GM21528 (cell line): ENCODE data around the gene CPLX3.
A peak's percentile ranks its signal among the peaks of the same experiment; 100 is the strongest.

Experiments
- ATAC-seq: cut with Tn5 transposase; IDR thresholded peaks from one replicate; pipeline ENCODE4 v1.9.1; 2021; ENCODE audit warnings: mild to moderate bottlenecking, moderate library complexity; ENCODE audit not compliant: unreplicated experiment, low FRiP score

Gene CPLX3

GRCh38 chr15:74788042-74788682, 38.3 kb upstream of the CPLX3 start:
- ATAC-seq = peak; percentile 0

GRCh38 chr15:74788683-74789151, 37.7 kb upstream of the CPLX3 start:
- peak; percentile 33 for ATAC-seq

- no peak for ATAC-seq
Observed at GRCh38 chr15:74789171-74789631, 37.2 kb upstream of the CPLX3 start.

- no peak for ATAC-seq
Observed at GRCh38 chr15:74789741-74790079, 36.7 kb upstream of the CPLX3 start.

- ATAC-seq = no peak
Observed at GRCh38 chr15:74790080-74790916, 36.1 kb upstream of the CPLX3 start.

GRCh38 chr15:74791007-74791406, 35.4 kb upstream of the CPLX3 start:
- no peak for ATAC-seq

- ATAC-seq = no peak
Observed at GRCh38 chr15:74791667-74792066, 34.8 kb upstream of the CPLX3 start.

- ATAC-seq = no peak
Observed at GRCh38 chr15:74792227-74793016, 34.0 kb upstream of the CPLX3 start.

- no peak for ATAC-seq
Observed at GRCh38 chr15:74793135-74794028, 33.0 kb upstream of the CPLX3 start.

- ATAC-seq = no peak
Observed at GRCh38 chr15:74794248-74794969, 32.0 kb upstream of the CPLX3 start.

- no peak for ATAC-seq
Observed at GRCh38 chr15:74794970-74795349, 31.5 kb upstream of the CPLX3 start.

- ATAC-seq = no peak
Observed at GRCh38 chr15:74795966-74796625, 30.3 kb upstream of the CPLX3 start.

- no peak for ATAC-seq
Observed at GRCh38 chr15:74798388-74799254, 27.8 kb upstream of the CPLX3 start.

- ATAC-seq = no peak
Observed at GRCh38 chr15:74799255-74799855, 27.1 kb upstream of the CPLX3 start.

GRCh38 chr15:74799856-74800558, 26.4 kb upstream of the CPLX3 start:
- ATAC-seq = no peak

- ATAC-seq = no peak
Observed at GRCh38 chr15:74800559-74801094, 25.8 kb upstream of the CPLX3 start.
